H9 (cell line): ENCODE data around the gene PPP2R2B. TPM values are rescaled to one million over a fixed set of nuclear protein-coding genes. Genes with fewer than 3 reads are reported as not detected.

ENCODE experiments used
- DNase-seq: peaks from one replicate; pipeline ENCODE4 v3.0.0-alpha.2; 2017
- H2AFZ ChIP-seq: one replicate; pipeline ENCODE4 v1.6.1; 2013; ENCODE audit warnings: mild to moderate bottlenecking, low read length, control low read depth, moderate library complexity
- H2AK5ac ChIP-seq: 2 replicates; pipeline ENCODE4 v1.6.1; 2013; ENCODE audit warnings: low read length, control low read depth, mixed read lengths; ENCODE audit not compliant: insufficient read length
- H2BK120ac ChIP-seq: one replicate; pipeline ENCODE4 v1.6.1; 2013; ENCODE audit warnings: low read depth, mild to moderate bottlenecking, low read length, control low read depth, inconsistent platforms; ENCODE audit not compliant: poor library complexity, severe bottlenecking
- H2BK12ac ChIP-seq: 2 replicates; pipeline ENCODE4 v1.6.1; 2013; ENCODE audit warnings: low read length, control low read depth, mixed read lengths, low read depth; ENCODE audit not compliant: insufficient read length
- H2BK15ac ChIP-seq: 2 replicates; pipeline ENCODE4 v1.6.1; 2013; ENCODE audit warnings: low read depth, low read length, control low read depth
- H2BK20ac ChIP-seq: one replicate; pipeline ENCODE4 v1.6.1; 2013; ENCODE audit warnings: low read depth, mild to moderate bottlenecking, low read length, control low read depth, inconsistent platforms; ENCODE audit not compliant: poor library complexity, severe bottlenecking
- H2BK5ac ChIP-seq: 2 replicates; pipeline ENCODE4 v1.6.1; 2013; ENCODE audit warnings: low read length, control low read depth, mixed read lengths; ENCODE audit not compliant: insufficient read length
- H3K14ac ChIP-seq: 2 replicates; pipeline ENCODE4 v1.6.1; 2013; ENCODE audit warnings: low read length, control low read depth; ENCODE audit not compliant: insufficient read depth
- H3K18ac ChIP-seq: 2 replicates; pipeline ENCODE4 v1.6.1; 2013; ENCODE audit warnings: low read depth, mild to moderate bottlenecking, mixed read lengths, low read length, control low read depth; ENCODE audit not compliant: insufficient read length
- H3K23ac ChIP-seq: 2 replicates; pipeline ENCODE4 v1.6.1; 2013; ENCODE audit warnings: low read length, control low read depth, mixed read lengths, low read depth; ENCODE audit not compliant: insufficient read length
- H3K23me2 ChIP-seq: 2 replicates; pipeline ENCODE4 v1.6.1; 2013; ENCODE audit warnings: low read depth, mild to moderate bottlenecking, mixed read lengths, low read length, control low read depth; ENCODE audit not compliant: insufficient read length, poor library complexity, severe bottlenecking
- H3K27ac ChIP-seq: 2 replicates; pipeline ENCODE4 v1.5.1; 2013; ENCODE audit warnings: low read length, control low read depth, mixed read lengths, low read depth; ENCODE audit not compliant: insufficient read length
- H3K27me3 ChIP-seq: 2 replicates; pipeline ENCODE4 v1.6.1; 2013; ENCODE audit warnings: low read length, control low read depth, inconsistent platforms; ENCODE audit not compliant: insufficient read depth
- H3K4ac ChIP-seq: 2 replicates; pipeline ENCODE4 v1.6.1; 2013; ENCODE audit warnings: low read depth, mild to moderate bottlenecking, control low read depth, inconsistent platforms, low read length, moderate library complexity
- H3K4me1 ChIP-seq: 2 replicates; pipeline ENCODE4 v1.6.1; 2013; ENCODE audit warnings: low read length, control low read depth, inconsistent platforms; ENCODE audit not compliant: insufficient read depth
- H3K4me2 ChIP-seq: 2 replicates; pipeline ENCODE4 v1.6.1; 2013; ENCODE audit warnings: low read length, control low read depth, mixed read lengths; ENCODE audit not compliant: insufficient read length, insufficient read depth
- H3K56ac ChIP-seq: 2 replicates; pipeline ENCODE4 v1.6.1; 2013; ENCODE audit warnings: low read depth, mild to moderate bottlenecking, mixed read lengths, low read length, control low read depth; ENCODE audit not compliant: insufficient read length
- H3K79me1 ChIP-seq: 2 replicates; pipeline ENCODE4 v1.6.1; 2013; ENCODE audit warnings: low read depth, mild to moderate bottlenecking, moderate library complexity, low read length, control low read depth, inconsistent platforms; ENCODE audit not compliant: insufficient read depth, poor library complexity, severe bottlenecking
- H3K79me2 ChIP-seq: 2 replicates; pipeline ENCODE4 v1.6.1; 2013; ENCODE audit warnings: low read length, control low read depth, inconsistent platforms; ENCODE audit not compliant: insufficient read depth
- H3K9ac ChIP-seq: 2 replicates; pipeline ENCODE4 v1.6.1; 2013; ENCODE audit warnings: low read length, control low read depth, mixed read lengths; ENCODE audit not compliant: insufficient read length; ENCODE audit errors: extremely low read depth
- H3K9me3 ChIP-seq: one replicate; pipeline ENCODE4 v1.6.1; 2013; ENCODE audit warnings: low read depth, low read length, inconsistent platforms; ENCODE audit not compliant: control insufficient read depth
- H3T11ph ChIP-seq: one replicate; pipeline ENCODE4 v1.6.1; 2013; ENCODE audit warnings: mild to moderate bottlenecking, low read length, control low read depth, inconsistent platforms
- H4K20me1 ChIP-seq: one replicate; pipeline ENCODE4 v1.6.1; 2013; ENCODE audit not compliant: control insufficient read depth, insufficient read length, insufficient read depth
- H4K5ac ChIP-seq: 2 replicates; pipeline ENCODE4 v1.6.1; 2013; ENCODE audit warnings: low read depth, mild to moderate bottlenecking, mixed read lengths, low read length, control low read depth; ENCODE audit not compliant: insufficient read length
- H4K8ac ChIP-seq: replicated peaks from 2 replicates; pipeline ENCODE4 v1.6.1; 2013; ENCODE audit warnings: low read length, control low read depth, mixed read lengths, low read depth; ENCODE audit not compliant: insufficient read length
- H4K91ac ChIP-seq: 2 replicates; pipeline ENCODE4 v1.6.1; 2013; ENCODE audit warnings: low read depth, mild to moderate bottlenecking, moderate library complexity, mixed read lengths, low read length, control low read depth; ENCODE audit not compliant: insufficient read length
- H3K27ac Mint-ChIP-seq, 3 experiments: 2 replicates in 2 of 3; 3 replicates in 1 of 3; pipeline ENCODE4 v1.8.0; 2020 to 2021; ENCODE audit warnings: mixed read lengths in 3 of 3, mild to moderate bottlenecking in 1 of 3, moderate library complexity in 1 of 3
- H3K27me3 Mint-ChIP-seq: 2 replicates; pipeline ENCODE4 v1.8.0; 2021; ENCODE audit warnings: low read depth, mild to moderate bottlenecking, moderate library complexity, mixed read lengths
- H3K36me3 Mint-ChIP-seq, 3 experiments: 2 replicates in 2 of 3; 3 replicates in 1 of 3; pipeline ENCODE4 v1.8.0; 2020 to 2021; ENCODE audit warnings: low read depth in 3 of 3, mixed read lengths in 3 of 3; ENCODE audit not compliant: insufficient read depth in 1 of 3
- H3K4me1 Mint-ChIP-seq, 2 experiments: 2 replicates each; pipeline ENCODE4 v1.8.0; 2020; ENCODE audit warnings: mixed read lengths in 2 of 2
- H3K4me3 Mint-ChIP-seq, 2 experiments: 2 replicates in 1 of 2; 3 replicates in 1 of 2; pipeline ENCODE4 v1.8.0; 2020 to 2021; ENCODE audit warnings: mild to moderate bottlenecking in 2 of 2, mixed read lengths in 2 of 2, moderate library complexity in 1 of 2
- H3K9me3 Mint-ChIP-seq, 2 experiments: 2 replicates in 1 of 2; 3 replicates in 1 of 2; pipeline ENCODE4 v1.8.0; 2020; ENCODE audit warnings: mild to moderate bottlenecking in 2 of 2, mixed read lengths in 2 of 2, moderate library complexity in 1 of 2
- CTCF ChIP-seq: fragments of 200-600 bp; sonication (generic); conservative IDR thresholded peaks from 3 replicates; pipeline ENCODE4 v1.8.0; 2021; ENCODE audit warnings: antibody characterized with exemption, mild to moderate bottlenecking
- WGBS: extraction: QIAGEN DNeasy Blood & Tissue Kit; methylation state at CpG from one replicate; pipeline ENCODE4 v1.1.7; 2013; ENCODE audit warnings: missing lambda C conversion rate, low lambda C conversion rate, mixed read lengths; ENCODE audit not compliant: insufficient read length; ENCODE audit errors: extremely low coverage; 5-methylcytosine and 5-hydroxymethylcytosine counted together
- total RNA-seq: library from RNA; stranded (reverse); gene quantifications from 2 replicates; pipeline ENCODE4 v1.2.1, GENCODE V29; 2021

The PPP2R2B gene
- total RNA-seq, 1 experiment from 2014 or later, result 14.3 TPM

- Histone ChIP-seq H2BK20ac (no peak overlapping the region), H3K14ac (no peak overlapping the region), H3K4ac (no peak overlapping the region), H2BK15ac (no peak overlapping the region), H3K79me1 (no peaks in the 10 kb centered on the region), H3K9ac (no peak overlapping the region), H3K27ac (no peak overlapping the region), H4K5ac (no peak overlapping the region), H3K4me1 (no peaks in the 10 kb centered on the region; the same call in 1 of the 2 replicates), H3K27me3 (no peaks in the 10 kb centered on the region), H3T11ph (no peak overlapping the region), H4K8ac (no peak overlapping the region), H2BK120ac (no peak overlapping the region), H3K23me2 (no peaks in the 10 kb centered on the region), H3K23ac (no peak overlapping the region), H3K56ac (no peak overlapping the region), H3K9me3 (no peaks in the 10 kb centered on the region), H3K79me2 (no peaks in the 10 kb centered on the region), H3K18ac (no peak overlapping the region), H2AK5ac (no peak overlapping the region), H4K91ac (no peak overlapping the region), H2AFZ (no peak overlapping the region), H3K4me2 (no peak overlapping the region), H4K20me1 (no peaks in the 10 kb centered on the region), H2BK5ac (no peak overlapping the region), H2BK12ac (no peak overlapping the region)
- DNase-seq, result no peak
- Mint-ChIP-seq H3K27me3 (no peaks in the 10 kb centered on the region), H3K4me3 (no peak overlapping the region), H3K27ac (no peak overlapping the region), H3K36me3 (peaks cover 7 to 22% (median 15%) of the 10 kb centered on the region in 3 experiments), H3K9me3 (peaks cover 12 to 13% of the 10 kb centered on the region in 2 experiments), H3K4me1 (peaks cover 22 to 39% of the 10 kb centered on the region in 2 experiments)
- TF ChIP-seq CTCF, result no peak
- WGBS, result no CpG with 5 or more reads among the region's 5 CpGs
Measured at GRCh38 chr5:146623009-146623408, 255.5 kb downstream of the PPP2R2B start.
